SK-N-MC (cell line): ENCODE measurements around the gene ABHD12.

ENCODE experiments used
- FOXP2 ChIP-seq: optimal IDR thresholded peaks from 2 replicates; pipeline ENCODE3; 2011; ENCODE audit warnings: mild to moderate bottlenecking, moderate library complexity; ENCODE audit not compliant: insufficient read depth; ENCODE audit errors: extremely low read length, control extremely low read depth
- POLR2AphosphoS5 ChIP-seq: IDR thresholded peaks from 2 replicates; pipeline ENCODE4 v1.6.1; 2012; ENCODE audit warnings: mild to moderate bottlenecking, low read depth, low read length, borderline replicate concordance

DNA sequence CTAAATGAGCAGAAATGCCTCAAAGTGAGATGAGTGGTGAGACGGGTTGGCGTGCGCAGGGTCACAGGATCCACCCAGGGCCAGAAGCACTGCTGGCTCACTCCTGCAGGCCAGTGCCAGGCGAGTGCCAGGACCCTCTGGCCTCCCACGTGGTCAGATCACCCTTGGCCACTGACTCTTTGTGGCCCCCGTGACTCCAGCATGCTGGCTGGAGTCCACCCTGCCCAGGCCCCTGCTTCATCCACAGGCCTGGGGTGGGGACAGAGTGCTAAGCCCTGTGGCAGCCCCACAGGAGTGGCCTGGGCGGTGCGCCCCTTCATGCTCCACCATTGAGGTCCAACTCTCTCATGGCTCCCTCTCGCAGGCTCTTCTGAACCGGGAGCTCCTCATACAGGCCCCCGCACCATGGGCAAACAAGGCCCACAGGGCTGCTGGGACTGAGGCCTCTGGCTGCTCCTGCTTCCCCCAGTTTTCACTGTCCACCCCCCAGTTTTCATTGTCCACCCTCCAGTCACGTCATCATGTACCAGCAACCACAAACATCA lies 61.6 kb downstream of the ABHD12 start:
- TF ChIP-seq POLR2AphosphoS5 (no peak), FOXP2 (no peak)
